ENCODE measurements around the gene LEO1.

Gene LEO1

DNA sequence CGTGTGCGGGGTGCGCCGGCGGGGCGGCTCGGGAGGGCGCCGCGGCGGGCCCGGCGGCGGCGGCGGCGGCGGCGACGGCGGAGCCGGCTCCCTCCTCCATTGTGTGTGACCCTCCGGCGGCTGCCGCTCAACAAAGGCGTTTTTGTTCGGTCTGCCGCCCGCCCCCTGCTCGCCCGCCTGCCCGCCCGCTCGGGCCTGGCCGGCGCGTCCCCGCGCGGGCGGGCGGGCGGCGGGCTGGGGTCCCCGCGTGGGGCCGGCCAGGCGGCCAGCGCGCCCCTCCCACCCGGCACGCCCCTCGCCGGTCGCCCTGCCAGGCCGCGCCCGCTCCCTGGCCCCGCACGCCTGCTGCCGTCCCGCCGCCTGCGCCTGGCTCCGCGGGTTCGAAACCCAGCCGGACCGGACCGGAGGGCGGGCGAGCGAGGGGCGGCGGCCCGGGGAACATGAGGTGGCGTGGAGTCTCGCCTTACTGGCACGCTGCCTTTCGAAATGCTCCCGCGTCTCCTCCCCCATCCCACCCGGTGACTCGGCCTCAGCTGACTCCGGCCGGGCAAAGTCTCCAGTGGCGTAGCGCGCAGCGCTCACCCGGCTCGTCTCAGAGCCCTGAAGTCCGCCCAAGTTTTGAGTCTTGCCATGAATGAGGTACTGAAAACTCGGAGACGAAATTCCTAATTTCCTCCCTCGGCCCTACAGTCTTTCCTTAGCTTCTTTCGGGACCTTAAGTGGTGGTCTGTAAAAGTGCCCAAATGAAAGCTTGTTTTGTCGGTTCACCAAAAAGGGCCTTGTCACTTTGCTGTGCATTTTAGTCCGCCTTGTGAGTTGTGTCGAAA is 48.0 kb upstream of the LEO1 start:
- ATAC-seq (ENCODE audit: insufficient read depth, low read depth), result peak; percentile 53
- H2AFZ ChIP-seq (ENCODE audit: low read depth, low read length), result peak overlapping the region; percentile 77

GRCh38 chr15:52018693-52019393 is 47.3 kb upstream of the LEO1 start, which contains the start of gene MAPK6:
TSS of gene MAPK6 (plus strand) at chr15:52019219. CDS start at chr15:52046461, 27,242 bp downstream.
- H3K4me1 ChIP-seq (ENCODE audit: insufficient read depth, low read length), result peaks cover 33% of the 10 kb centered on the region
- H3K27ac ChIP-seq (ENCODE audit: low read length), result peak within 1 kb of the TSS; percentile 93

More for the DNA sequence above, 48.0 kb upstream of the LEO1 start:
- Histone ChIP-seq H3K36me3 (ENCODE audit: insufficient read depth, low read length) (no peaks in the 10 kb centered on the region; the same call in 1 of the 2 replicates), H3K4me2 (ENCODE audit: insufficient read depth, low read length) (peak overlapping the region; percentile 83), H3K9me3 (ENCODE audit: insufficient read depth, low read length, severe bottlenecking) (no peaks in the 10 kb centered on the region), H4K20me1 (ENCODE audit: insufficient read depth, low read length) (peaks cover 23% of the 10 kb centered on the region), H3K4me3 (ENCODE audit: low read depth in 1 of 2, low read length in 2 of 2) (peak overlapping the region; percentile 87 to 91), H3K4me1 (ENCODE audit: insufficient read depth, low read length) (peaks cover 33% of the 10 kb centered on the region), H3K27me3 (ENCODE audit: insufficient read depth, low read length, poor library complexity) (no peaks in the 10 kb centered on the region), H3K27ac (ENCODE audit: low read length) (peak overlapping the region; percentile 93), H3K9ac (ENCODE audit: low read depth, low read length) (peak overlapping the region; percentile 90), H3K79me2 (ENCODE audit: insufficient read depth, low read length) (peaks cover 50% of the 10 kb centered on the region)
- TF ChIP-seq, protein P1, sequence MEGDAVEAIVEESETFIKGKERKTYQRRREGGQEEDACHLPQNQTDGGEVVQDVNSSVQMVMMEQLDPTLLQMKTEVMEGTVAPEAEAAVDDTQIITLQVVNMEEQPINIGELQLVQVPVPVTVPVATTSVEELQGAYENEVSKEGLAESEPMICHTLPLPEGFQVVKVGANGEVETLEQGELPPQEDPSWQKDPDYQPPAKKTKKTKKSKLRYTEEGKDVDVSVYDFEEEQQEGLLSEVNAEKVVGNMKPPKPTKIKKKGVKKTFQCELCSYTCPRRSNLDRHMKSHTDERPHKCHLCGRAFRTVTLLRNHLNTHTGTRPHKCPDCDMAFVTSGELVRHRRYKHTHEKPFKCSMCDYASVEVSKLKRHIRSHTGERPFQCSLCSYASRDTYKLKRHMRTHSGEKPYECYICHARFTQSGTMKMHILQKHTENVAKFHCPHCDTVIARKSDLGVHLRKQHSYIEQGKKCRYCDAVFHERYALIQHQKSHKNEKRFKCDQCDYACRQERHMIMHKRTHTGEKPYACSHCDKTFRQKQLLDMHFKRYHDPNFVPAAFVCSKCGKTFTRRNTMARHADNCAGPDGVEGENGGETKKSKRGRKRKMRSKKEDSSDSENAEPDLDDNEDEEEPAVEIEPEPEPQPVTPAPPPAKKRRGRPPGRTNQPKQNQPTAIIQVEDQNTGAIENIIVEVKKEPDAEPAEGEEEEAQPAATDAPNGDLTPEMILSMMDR (IDR thresholded peaks at IDR 0.05; ENCODE audit: borderline replicate concordance, extremely low read depth, low read length, poor library complexity, severe bottlenecking), result no peak
- TF ChIP-seq EZH2 (IDR thresholded peaks at IDR 0.05; ENCODE audit: borderline replicate concordance, low read depth, low read length, severe bottlenecking), result no peak
- peak; percentile 58 for DNase-seq

GRCh38 chr15:52018244-52018643 is 46.7 kb upstream of the LEO1 start:
- H3K9me3 ChIP-seq (ENCODE audit: insufficient read depth, low read length, severe bottlenecking), result no peaks in the 10 kb centered on the region
- TF ChIP-seq, protein P1 (IDR thresholded peaks at IDR 0.05; ENCODE audit: borderline replicate concordance, extremely low read depth, low read length, poor library complexity, severe bottlenecking), result no peak
- no peak for TF ChIP-seq EZH2 (IDR thresholded peaks at IDR 0.05; ENCODE audit: borderline replicate concordance, low read depth, low read length, severe bottlenecking)
- H4K20me1 ChIP-seq (ENCODE audit: insufficient read depth, low read length), result peaks cover 13% of the 10 kb centered on the region
- peaks cover 31% of the 10 kb centered on the region for H3K4me1 ChIP-seq (ENCODE audit: insufficient read depth, low read length)
- ATAC-seq (ENCODE audit: insufficient read depth, low read depth) (no peak), DNase-seq (no peak)
- H3K79me2 ChIP-seq (ENCODE audit: insufficient read depth, low read length), result peaks cover 37% of the 10 kb centered on the region
- no peaks in the 10 kb centered on the region; the same call in 1 of the 2 replicates for H3K36me3 ChIP-seq (ENCODE audit: insufficient read depth, low read length)
- no peaks in the 10 kb centered on the region for H3K27me3 ChIP-seq (ENCODE audit: insufficient read depth, low read length, poor library complexity)
- H3K4me2 ChIP-seq (ENCODE audit: insufficient read depth, low read length), result peak overlapping the region; percentile 83
- H2AFZ ChIP-seq (ENCODE audit: low read depth, low read length), result peak overlapping the region; percentile 89
- peak overlapping the region; percentile 90 for H3K9ac ChIP-seq (ENCODE audit: low read depth, low read length)
- peak overlapping the region; percentile 93 for H3K27ac ChIP-seq (ENCODE audit: low read length)
- H3K4me3 ChIP-seq (ENCODE audit: low read depth in 1 of 2, low read length in 2 of 2), result peak overlapping the region in 1 of 2 experiments; percentile 91; a peak in 2 of 4 replicates

More at GRCh38 chr15:52018693-52019393, 47.3 kb upstream of the LEO1 start, which contains the start of gene MAPK6:
- Histone ChIP-seq H3K9ac (ENCODE audit: low read depth, low read length) (peak within 1 kb of the TSS; percentile 90), H3K9me3 (ENCODE audit: insufficient read depth, low read length, severe bottlenecking) (no peaks in the 10 kb centered on the region), H4K20me1 (ENCODE audit: insufficient read depth, low read length) (peaks cover 19% of the 10 kb centered on the region), H3K79me2 (ENCODE audit: insufficient read depth, low read length) (peaks cover 43% of the 10 kb centered on the region), H2AFZ (ENCODE audit: low read depth, low read length) (peak within 1 kb of the TSS; percentile 89), H3K36me3 (ENCODE audit: insufficient read depth, low read length) (no peaks in the 10 kb centered on the region; the same call in 1 of the 2 replicates), H3K27me3 (ENCODE audit: insufficient read depth, low read length, poor library complexity) (no peaks in the 10 kb centered on the region), H3K4me2 (ENCODE audit: insufficient read depth, low read length) (peak within 1 kb of the TSS; percentile 83), H3K4me3 (ENCODE audit: low read depth in 1 of 2, low read length in 2 of 2) (peak within 1 kb of the TSS; percentile 87 to 91)
- ATAC-seq (ENCODE audit: insufficient read depth, low read depth) (peak; percentile 81), DNase-seq (peak; percentile 91)
- TF ChIP-seq, protein P1 (IDR thresholded peaks at IDR 0.05; ENCODE audit: borderline replicate concordance, extremely low read depth, low read length, poor library complexity, severe bottlenecking), result no peak
